Femur (tissue), 1 donor: ENCODE data around the gene UGT1A7.
"Not testable (repeated sequence)": the region's sequence is repeated elsewhere in the genome, so short reads cannot be mapped to it uniquely, and the experiment has no call there.

Experiments used
- DNase-seq: peaks from one replicate; pipeline ENCODE4 v3.0.0-alpha.2; 2017

UGT1A7 gene

GRCh38 chr2:233684640-233685039 is 2.9 kb downstream of the UGT1A7 start:
- DNase-seq: no peak

GRCh38 chr2:233686928-233687327 is 5.2 kb downstream of the UGT1A7 start:
- no peak for DNase-seq

- DNase-seq: no peak
Measured at GRCh38 chr2:233688341-233688740, 6.6 kb downstream of the UGT1A7 start.

- DNase-seq: no peak
Measured at GRCh38 chr2:233689031-233689430, 7.3 kb downstream of the UGT1A7 start.

GRCh38 chr2:233689501-233689900 is 7.8 kb downstream of the UGT1A7 start:
- DNase-seq: no peak

GRCh38 chr2:233690444-233690843 is 8.7 kb downstream of the UGT1A7 start:
- no peak for DNase-seq

- no peak for DNase-seq
Measured at GRCh38 chr2:233691443-233692433, 10.0 kb downstream of the UGT1A7 start.

GRCh38 chr2:233692648-233693047 is 10.9 kb downstream of the UGT1A7 start, which contains the start of gene UGT1A6:
TSS of gene UGT1A6 (plus strand) at chr2:233692890. CDS start at chr2:233693005, 115 bp downstream.
- no peak for DNase-seq

GRCh38 chr2:233693963-233694362 is 12.3 kb downstream of the UGT1A7 start:
- DNase-seq: no peak

GRCh38 chr2:233698740-233699139 is 17.0 kb downstream of the UGT1A7 start:
- DNase-seq: no peak

GRCh38 chr2:233699424-233700027 is 17.8 kb downstream of the UGT1A7 start:
- no peak for DNase-seq

GRCh38 chr2:233700028-233700635 is 18.4 kb downstream of the UGT1A7 start:
- DNase-seq: no peak

GRCh38 chr2:233700842-233701241 is 19.1 kb downstream of the UGT1A7 start:
- DNase-seq: not testable (repeated sequence)

GRCh38 chr2:233702238-233702637 is 20.5 kb downstream of the UGT1A7 start:
- DNase-seq: no peak

GRCh38 chr2:233705911-233706506 is 24.3 kb downstream of the UGT1A7 start:
- DNase-seq: no peak

- no peak for DNase-seq
Measured at GRCh38 chr2:233706720-233707119, 25.0 kb downstream of the UGT1A7 start.

GRCh38 chr2:233707940-233708644 is 26.4 kb downstream of the UGT1A7 start:
- DNase-seq: no peak

GRCh38 chr2:233708942-233709341 is 27.2 kb downstream of the UGT1A7 start:
- DNase-seq: no peak

GRCh38 chr2:233711312-233712008 is 29.8 kb downstream of the UGT1A7 start:
- DNase-seq: peak; percentile 67

- DNase-seq: no peak
Measured at GRCh38 chr2:233712611-233713261, 31.0 kb downstream of the UGT1A7 start, which contains the start of gene UGT1A5. TSS of gene UGT1A5 (plus strand) at chr2:233712907. CDS start at chr2:233712992, 85 bp downstream.

GRCh38 chr2:233713262-233713615 is 31.5 kb downstream of the UGT1A7 start:
- DNase-seq: no peak
